Inflammatory macrophage (primary cell): Measurements from ENCODE around the gene VAV1.

Source experiments
- DNase-seq, 2 donors: peaks; one replicate each; pipeline ENCODE4 v3.0.0-alpha.2; 2020 to 2022
- total RNA-seq, 18 experiments: gene quantifications; one replicate each; lab custom pipeline; 2026; ENCODE audit warnings: mixed read lengths in 6 of 18, inconsistent platforms in 2 of 18; lab: John Stamatoyannopoulos, UW

The VAV1 gene
- 112 to 242 (median 148) reads per million in 18 experiments for total RNA-seq

GRCh38 chr19:6772028-6772865 is at the start of gene VAV1:
Gene VAV1 (plus strand): TSS chr19:6772708. CDS start chr19:6772808, 100 bp downstream.
- DNase-seq: peak; percentile 84 to 94

DNA sequence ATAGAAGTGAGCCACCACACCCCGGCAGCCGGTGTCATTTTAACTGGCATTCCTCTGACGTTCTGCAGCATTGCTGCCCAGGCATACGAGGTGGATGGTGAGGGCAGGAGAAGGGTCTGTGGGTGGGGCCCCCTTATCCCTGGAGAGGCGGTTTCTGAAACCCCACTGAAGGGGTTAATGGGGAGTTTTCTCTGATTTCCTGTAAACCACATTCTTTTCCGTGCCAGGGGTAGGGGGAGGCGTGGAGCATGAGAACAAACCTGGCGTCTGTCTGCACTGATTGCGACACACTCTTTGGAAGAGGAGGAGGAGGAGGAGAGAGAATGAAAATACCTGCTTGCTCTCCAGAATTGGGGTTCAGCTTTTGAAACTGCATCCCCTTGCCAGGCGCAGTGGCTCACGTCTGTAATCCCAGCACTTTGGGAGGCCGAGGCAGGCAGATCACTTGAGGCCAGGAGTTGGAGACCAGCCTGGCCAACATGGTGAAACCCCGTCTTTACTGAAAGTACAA is 49.3 kb upstream of the VAV1 start:
- DNase-seq: no peak

DNA sequence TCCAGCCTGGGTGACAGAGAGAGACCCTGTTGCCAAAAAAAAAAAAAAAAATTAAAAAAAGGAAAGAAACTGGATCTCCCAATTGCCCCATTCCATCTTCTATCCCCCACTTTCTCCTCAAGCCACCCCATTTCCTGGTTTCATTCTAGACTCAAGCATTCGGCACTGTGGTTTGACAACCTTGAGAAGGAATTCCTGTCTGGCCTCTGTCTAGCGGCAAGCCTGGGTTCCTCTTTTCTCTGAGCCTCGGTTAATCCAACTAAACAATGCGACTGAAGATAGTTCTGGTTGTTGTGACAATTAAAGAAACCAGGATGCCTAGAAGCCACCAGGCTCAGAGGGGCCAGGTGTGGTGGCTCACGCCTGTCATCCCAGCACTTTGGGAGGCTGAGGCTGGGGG is 48.8 kb upstream of the VAV1 start:
- peak; percentile 34 to 49 for DNase-seq

- DNase-seq: no peak
Observed at GRCh38 chr19:6724631-6725492, 47.6 kb upstream of the VAV1 start.

GRCh38 chr19:6725513-6726231 is 46.8 kb upstream of the VAV1 start:
- DNase-seq: no peak

GRCh38 chr19:6728346-6728745 is 44.2 kb upstream of the VAV1 start:
- peak; percentile 80 to 83 for DNase-seq

DNA sequence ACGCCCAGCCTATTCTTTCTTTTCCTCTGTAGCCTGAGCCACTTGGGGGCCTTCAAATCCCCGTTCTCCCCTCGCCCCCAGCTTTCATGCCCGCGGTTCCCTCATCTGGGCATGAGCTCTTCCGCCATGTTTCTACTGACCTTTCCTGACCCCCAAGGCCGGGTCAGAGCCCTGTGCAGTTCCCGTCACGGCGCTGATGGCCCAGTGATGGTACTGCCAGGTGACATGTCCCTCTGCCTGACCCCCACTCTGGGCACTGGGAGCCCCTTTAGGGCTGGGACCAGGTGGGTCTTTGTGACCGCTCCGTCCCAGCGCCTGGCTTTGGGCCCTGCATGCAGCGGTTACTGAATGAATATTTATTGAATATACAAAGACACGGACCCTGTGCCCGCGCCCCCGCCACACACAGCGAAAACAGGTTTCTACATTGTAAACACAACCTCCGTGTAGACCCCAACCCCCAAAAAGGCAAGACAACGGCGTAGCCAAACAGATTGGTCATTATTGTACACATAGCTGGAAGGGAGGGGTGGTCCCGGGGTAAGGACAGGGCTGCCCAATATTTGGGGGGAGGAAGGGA is 42.8 kb upstream of the VAV1 start:
- no peak for DNase-seq

DNA sequence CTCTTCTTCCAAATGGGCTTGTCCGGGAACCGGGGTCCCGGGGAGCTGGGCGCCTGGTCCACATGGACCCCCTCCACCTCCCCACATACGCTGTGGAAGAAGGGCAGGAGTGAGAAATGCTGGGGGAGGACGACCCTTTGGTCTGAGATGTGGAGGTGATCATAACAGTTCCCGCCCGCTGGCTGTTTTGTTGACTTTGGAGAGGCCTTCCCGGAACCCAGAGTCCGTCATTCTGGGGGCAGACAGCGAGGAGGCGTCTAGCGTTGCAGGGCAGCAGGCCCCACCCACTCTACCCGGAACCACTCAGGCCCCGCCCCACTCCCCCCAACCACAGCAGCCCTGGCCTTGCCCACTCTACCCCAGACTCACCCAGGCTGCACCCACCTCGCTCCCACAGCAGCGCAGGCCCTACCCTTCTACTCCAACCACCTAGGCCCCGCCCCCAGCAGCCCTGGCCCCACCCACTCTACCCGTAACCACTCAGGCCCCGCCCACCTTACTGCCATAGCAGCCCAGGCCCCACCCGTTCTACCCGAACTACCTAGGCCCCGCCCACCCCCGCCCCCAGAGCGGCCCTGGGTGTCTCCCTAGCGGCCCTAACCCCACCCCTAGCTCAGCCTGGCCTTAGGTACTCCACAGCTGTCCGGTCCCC is 42.2 kb upstream of the VAV1 start:
- peak; percentile 42 to 46 for DNase-seq

- DNase-seq: no peak
Observed at GRCh38 chr19:6730941-6731670, 41.4 kb upstream of the VAV1 start.

DNA sequence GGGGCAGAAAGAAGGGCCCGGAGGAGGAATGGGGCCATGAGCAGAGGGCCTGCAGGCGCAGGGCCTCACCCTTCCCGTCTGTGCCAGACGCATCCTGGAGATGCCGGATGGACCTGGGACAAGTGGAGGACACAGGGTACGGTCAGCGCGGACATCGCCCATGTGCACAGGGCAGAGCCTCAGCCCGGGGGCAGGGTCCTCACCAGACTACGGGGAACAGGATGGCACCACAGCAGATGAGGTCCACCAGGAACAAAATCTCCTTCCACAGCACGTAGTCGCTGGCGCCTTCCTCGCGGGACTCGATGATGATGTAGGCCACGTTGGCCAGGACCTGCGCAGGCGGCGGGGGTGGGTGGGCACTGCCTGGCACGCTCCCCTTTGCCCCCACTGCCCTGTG is 40.7 kb upstream of the VAV1 start:
- DNase-seq: no peak

DNA sequence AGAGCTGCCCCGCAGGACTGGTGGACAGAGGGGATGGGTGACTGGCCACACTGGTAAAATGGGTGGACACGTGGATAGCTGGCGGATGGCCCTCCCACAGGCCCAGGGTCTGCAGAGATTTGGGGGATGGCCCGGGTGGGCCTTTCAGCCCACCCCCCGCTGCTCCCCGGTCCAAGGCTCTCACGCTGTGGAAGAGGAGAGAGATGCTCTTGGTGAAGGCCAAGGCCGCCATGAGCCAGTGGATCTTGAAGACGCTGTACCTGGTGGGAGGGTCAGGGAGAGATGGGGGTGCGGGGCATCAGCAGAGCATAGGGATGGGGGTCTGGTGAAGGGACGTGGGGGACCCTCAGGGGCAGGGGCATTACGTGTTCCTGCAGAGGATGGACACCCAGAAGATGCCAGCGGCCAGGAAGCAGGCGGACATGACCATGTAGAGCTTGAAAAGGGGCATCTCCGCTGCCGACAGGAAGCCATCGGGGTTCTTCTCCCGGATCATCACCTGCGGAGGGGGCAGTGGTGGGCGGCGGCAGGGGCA is 39.6 kb upstream of the VAV1 start:
- DNase-seq: no peak

- no peak for DNase-seq
Observed at GRCh38 chr19:6733338-6734095, 39.0 kb upstream of the VAV1 start.

- no peak for DNase-seq
Observed at GRCh38 chr19:6734096-6734696, 38.3 kb upstream of the VAV1 start.

- no peak for DNase-seq
Observed at GRCh38 chr19:6735181-6735911, 37.2 kb upstream of the VAV1 start.

- peak; percentile 87 to 92 for DNase-seq
Observed at GRCh38 chr19:6736169-6736916, 36.2 kb upstream of the VAV1 start.

- no peak for DNase-seq
Observed at GRCh38 chr19:6736917-6737283, 35.6 kb upstream of the VAV1 start.

DNA sequence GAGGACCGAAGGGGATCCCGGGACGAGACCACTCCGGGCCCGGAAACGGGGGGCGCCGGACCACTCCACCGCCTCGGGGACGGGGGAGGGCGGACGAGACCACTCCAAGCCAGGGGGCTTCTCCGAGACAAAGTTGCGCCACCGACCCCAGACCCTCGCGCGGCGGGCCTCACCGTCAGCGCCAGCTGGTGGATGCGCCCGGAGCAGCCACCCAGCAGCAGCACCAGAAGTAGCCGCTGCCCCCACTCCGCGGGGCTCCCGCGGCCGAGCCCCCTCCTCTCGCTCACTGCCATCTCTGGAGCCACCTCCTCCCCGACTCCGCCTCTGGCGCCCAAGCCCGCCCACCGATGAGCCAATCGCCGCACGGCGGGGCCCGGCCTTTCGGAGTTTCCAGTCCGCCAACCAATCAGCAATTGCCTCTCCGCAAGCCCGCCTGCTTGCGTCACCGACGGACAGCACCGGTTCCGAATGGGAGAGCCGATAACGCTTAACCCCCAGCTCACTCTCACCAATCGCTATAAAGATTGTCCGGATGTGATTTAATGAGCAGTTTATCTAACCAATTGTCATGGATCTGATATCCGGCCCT is 35.1 kb upstream of the VAV1 start, which contains the start of gene GPR108:
TSS of gene GPR108 (minus strand) at position 297 of the 589 bp plus-strand sequence. CDS start at position 293, 4 bp downstream.
- DNase-seq: peak; percentile 100
